SK-N-SH (cell line): Measurements from ENCODE around the gene FXYD2. TPM values are rescaled to one million over a fixed set of nuclear protein-coding genes. Genes with fewer than 3 reads are reported as not detected.

ENCODE experiments used
- CTCF ChIA-PET: fragments of 300-600, 350-600 bp; formaldehyde crosslinking; extraction: SDS; loops from one replicate; lab custom pipeline; 2021; lab: Yijun Ruan, JAX
- POLR2A ChIA-PET: fragments of 350-600 bp; sonication (Branson Sonifier 250); formaldehyde crosslinking; extraction: SDS; loops from one replicate; lab custom pipeline; 2020; ENCODE audit warnings: antibody characterized with exemption, inconsistent platforms; lab: Yijun Ruan, JAX
- DNase-seq: peaks from one replicate; pipeline ENCODE4 v3.0.0; 2012
- H2AFZ ChIP-seq: fragments of 200-600 bp; sonication (generic); 2 replicates; pipeline ENCODE4 v1.8.1; 2016; ENCODE audit warnings: antibody characterized with exemption, mild to moderate bottlenecking, low read depth
- H3F3A ChIP-seq: fragments of 200-600 bp; sonication (generic); replicated peaks from 2 replicates; pipeline ENCODE3; 2016; ENCODE audit warnings: antibody characterized with exemption, mild to moderate bottlenecking; ENCODE audit not compliant: insufficient read depth
- H3K27ac ChIP-seq, 2 experiments: fragments of 200-500 bp in 1 of 2; fragments of 200-600 bp in 1 of 2; sonication (Bioruptor generic) in 1 of 2; sonication (generic), shearing (Covaris generic) in 1 of 2; 2 replicates each; pipeline versions ENCODE4 v1.5.1 to v1.6.1; 2014 to 2016; ENCODE audit warnings: low read depth in 2 of 2, inconsistent platforms in 1 of 2, low read length in 1 of 2, mild to moderate bottlenecking in 1 of 2, mixed read lengths in 1 of 2
- H3K27me3 ChIP-seq: fragments of 200-600 bp; sonication (generic), shearing (Covaris generic); 2 replicates; pipeline ENCODE4 v1.6.1; 2016; ENCODE audit warnings: mixed run types; ENCODE audit not compliant: insufficient read depth
- H3K36me3 ChIP-seq, 2 experiments: fragments of 200-500 bp in 1 of 2; fragments of 200-600 bp in 1 of 2; sonication (Bioruptor generic) in 1 of 2; sonication (generic) in 1 of 2; replicated peaks in 1 of 2; 2 replicates each; pipeline versions ENCODE3 to v1.5.1; 2014 to 2016; ENCODE audit warnings: low read length in 1 of 2, mild to moderate bottlenecking in 1 of 2; ENCODE audit not compliant: insufficient read depth in 2 of 2, control insufficient read depth in 1 of 2
- H3K4me1 ChIP-seq, 2 experiments: fragments of 200-500 bp in 1 of 2; fragments of 200-600 bp in 1 of 2; sonication (Bioruptor generic) in 1 of 2; sonication (generic), shearing (Covaris generic) in 1 of 2; 2 replicates each; pipeline versions ENCODE4 v1.5.1 to v1.6.1; 2014 to 2016; ENCODE audit warnings: low read depth in 1 of 2, low read length in 1 of 2, mixed run types in 1 of 2; ENCODE audit not compliant: insufficient read depth in 2 of 2, control insufficient read depth in 1 of 2
- H3K4me2 ChIP-seq: fragments of 200-600 bp; sonication (generic), shearing (Covaris generic); 2 replicates; pipeline ENCODE4 v1.6.1; 2017; ENCODE audit warnings: mixed run types
- H3K4me3 ChIP-seq, 2 experiments: fragments of 200-500 bp in 1 of 2; fragments of 200-600 bp in 1 of 2; sonication (Bioruptor generic) in 1 of 2; sonication (generic), shearing (Covaris generic) in 1 of 2; 2 replicates each; pipeline versions ENCODE4 v1.5.1 to v1.8.1; 2014 to 2016; ENCODE audit warnings: low read depth in 2 of 2, inconsistent platforms in 1 of 2, low read length in 1 of 2, mild to moderate bottlenecking in 1 of 2, mixed read lengths in 1 of 2, moderate library complexity in 1 of 2
- H3K79me2 ChIP-seq: fragments of 200-600 bp; sonication (generic); 2 replicates; pipeline ENCODE4 v1.8.1; 2017; ENCODE audit warnings: mild to moderate bottlenecking; ENCODE audit not compliant: insufficient read depth
- H3K9ac ChIP-seq: fragments of 200-600 bp; sonication (generic); 2 replicates; pipeline ENCODE4 v1.6.1; 2017; ENCODE audit warnings: mixed run types
- H3K9me2 ChIP-seq: fragments of 200-600 bp; sonication (generic); 2 replicates; pipeline ENCODE4 v1.6.1; 2017; ENCODE audit warnings: mixed run types
- H3K9me3 ChIP-seq: fragments of 200-600 bp; sonication (generic); 2 replicates; pipeline ENCODE4 v1.6.1; 2017; ENCODE audit warnings: mixed run types, mild to moderate bottlenecking, moderate library complexity
- H4K20me1 ChIP-seq: fragments of 200-600 bp; sonication (generic); 2 replicates; pipeline ENCODE4 v1.6.1; 2017; ENCODE audit warnings: mild to moderate bottlenecking, mixed run types; ENCODE audit not compliant: insufficient read depth
- CHD2 ChIP-seq: fragments of 150-350 bp; IDR thresholded peaks from 2 replicates; pipeline ENCODE4 v1.6.1; 2018; ENCODE audit warnings: low read length; ENCODE audit not compliant: partially characterized antibody
- ELF1 ChIP-seq: IDR thresholded peaks from 2 replicates; pipeline ENCODE4 v1.4.0; 2012
- EZH2phosphoT487 ChIP-seq: fragments of 200-600 bp; sonication (generic); IDR thresholded peaks from 2 replicates; pipeline ENCODE4 v1.6.1; 2017; ENCODE audit warnings: low read depth, mixed run types, mild to moderate bottlenecking, antibody characterized with exemption, moderate library complexity, borderline replicate concordance
- FOSL2 ChIP-seq: IDR thresholded peaks from 2 replicates; pipeline ENCODE4 v1.4.0; 2012; ENCODE audit warnings: low read depth, mild to moderate bottlenecking, moderate library complexity, borderline replicate concordance
- FOXM1 ChIP-seq: IDR thresholded peaks from 2 replicates; pipeline ENCODE4 v1.4.0; 2012; ENCODE audit warnings: low read depth, mild to moderate bottlenecking
- GABPA ChIP-seq: IDR thresholded peaks from 2 replicates; pipeline ENCODE4 v1.4.0; 2012; ENCODE audit warnings: low read depth, mild to moderate bottlenecking
- MEF2A ChIP-seq: IDR thresholded peaks from 2 replicates; pipeline ENCODE4 v1.4.0; 2012; ENCODE audit warnings: low read depth, borderline replicate concordance
- MXI1 ChIP-seq: IDR thresholded peaks from 2 replicates; pipeline ENCODE4 v1.6.1; 2012; ENCODE audit warnings: mild to moderate bottlenecking, low read depth, low read length, improper control_type of control experiment
- NFIC ChIP-seq: IDR thresholded peaks from 2 replicates; pipeline ENCODE4 v1.4.0; 2012; ENCODE audit warnings: borderline replicate concordance
- POLR2AphosphoS5 ChIP-seq: IDR thresholded peaks from 2 replicates; pipeline ENCODE4 v1.6.1; 2012; ENCODE audit warnings: low read depth, low read length
- RAD21 ChIP-seq: IDR thresholded peaks from 2 replicates; pipeline ENCODE4 v1.6.1; 2012; ENCODE audit warnings: mild to moderate bottlenecking, low read length
- RFX5 ChIP-seq: IDR thresholded peaks from 2 replicates; pipeline ENCODE4 v1.6.1; 2012; ENCODE audit warnings: mild to moderate bottlenecking, improper control_type of control experiment, low read length
- RXRA ChIP-seq: IDR thresholded peaks from 2 replicates; pipeline ENCODE4 v1.4.0; 2012; ENCODE audit warnings: low read depth, mild to moderate bottlenecking, borderline replicate concordance
- SMC3 ChIP-seq: IDR thresholded peaks from 2 replicates; pipeline ENCODE4 v1.6.1; 2012; ENCODE audit warnings: low read depth, low read length, improper control_type of control experiment
- TCF12 ChIP-seq: IDR thresholded peaks from 2 replicates; pipeline ENCODE4 v1.4.0; 2012
- TEAD4 ChIP-seq: IDR thresholded peaks from 2 replicates; pipeline ENCODE4 v1.4.0; 2012; ENCODE audit warnings: mild to moderate bottlenecking, borderline replicate concordance; ENCODE audit not compliant: insufficient read depth
- YY1 ChIP-seq: IDR thresholded peaks from 2 replicates; pipeline ENCODE4 v1.4.0; 2012; ENCODE audit warnings: low read depth, mild to moderate bottlenecking
- WGBS: methylation state at CpG from one replicate; pipeline ENCODE4 v1.1.6; 2017; ENCODE audit warnings: low lambda C conversion rate; 5-methylcytosine and 5-hydroxymethylcytosine counted together
- polyA plus RNA-seq, 3 experiments: library from polyadenylated mRNA; depleted of rRNA; stranded (reverse); fragments of >200 nt; gene quantifications; 2 replicates each; pipeline ENCODE4 v1.2.3, GENCODE V29; 2012
- TF ChIP-seq, protein P1 (sequence below): IDR thresholded peaks from 2 replicates; pipeline ENCODE4 v1.4.0; 2012; ENCODE audit warnings: low read depth
- TF ChIP-seq, protein P2 (sequence below): IDR thresholded peaks from 2 replicates; pipeline ENCODE4 v1.6.1; 2012; ENCODE audit warnings: mild to moderate bottlenecking, low read depth, low read length, moderate library complexity
- TF ChIP-seq, protein P3 (sequence below): fragments of 150-350 bp; IDR thresholded peaks from 2 replicates; pipeline ENCODE4 v1.6.1; 2016; ENCODE audit warnings: mild to moderate bottlenecking, low read depth, low read length

The FXYD2 gene
- polyA plus RNA-seq, 1 of the 3 experiments (the other 2 are of a cell fraction) = not detected

- H3K4me2 ChIP-seq = no peak overlapping the region
- no peak overlapping the region for H2AFZ ChIP-seq
- DNase-seq = no peak
- H3K4me3 ChIP-seq = peak overlapping the region in 1 of 2 experiments; percentile 33; a peak in 1 of 4 replicates
- POLR2A ChIA-PET = interaction anchor here (0.6 to 1.9 kb wide), 3 partner anchors 375 to 596 kb away, joined by 3 to 9 read pairs (median 4); no protein-coding TSS in a partner anchor
- no peaks in the 10 kb centered on the region for H3K27me3 ChIP-seq
- WGBS = 60% methylated on average over 8 of the region's 9 CpGs
- no peaks in the 10 kb centered on the region for H3K9me3 ChIP-seq
- no peaks in the 10 kb centered on the region for H4K20me1 ChIP-seq
- no peaks in the 10 kb centered on the region for H3K9me2 ChIP-seq
- CTCF ChIA-PET = interaction anchor here (0.7 to 25.9 kb wide), 67 partner anchors 9 to 491 kb away, joined by 3 to 481 read pairs (median 4); partner anchors contain the start of genes CEP164, FXYD6 and IL10RA
- H3K79me2 ChIP-seq = no peaks in the 10 kb centered on the region
- H3K27ac ChIP-seq = no peak overlapping the region
- H3K9ac ChIP-seq = no peak overlapping the region
- H3K4me1 ChIP-seq = peaks cover 8 to 28% of the 10 kb centered on the region in 2 experiments; a peak in 2 of 4 replicates
- no peaks in the 10 kb centered on the region for H3F3A ChIP-seq
- no peaks in the 10 kb centered on the region for H3K36me3 ChIP-seq
- TF ChIP-seq FOSL2 = no peak
- TF ChIP-seq MEF2A = no peak
- TF ChIP-seq, protein P1, sequence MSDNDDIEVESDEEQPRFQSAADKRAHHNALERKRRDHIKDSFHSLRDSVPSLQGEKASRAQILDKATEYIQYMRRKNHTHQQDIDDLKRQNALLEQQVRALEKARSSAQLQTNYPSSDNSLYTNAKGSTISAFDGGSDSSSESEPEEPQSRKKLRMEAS = 0 out of 2 replicates have a peak, but pooled peaks have one; percentile 2
- no peak for TF ChIP-seq POLR2AphosphoS5
- no peak for TF ChIP-seq GABPA
- TF ChIP-seq TCF12 = no peak
These were observed 6.3 kb downstream of the FXYD2 start for GRCh38 chr11:117818041-117818873.

DNA sequence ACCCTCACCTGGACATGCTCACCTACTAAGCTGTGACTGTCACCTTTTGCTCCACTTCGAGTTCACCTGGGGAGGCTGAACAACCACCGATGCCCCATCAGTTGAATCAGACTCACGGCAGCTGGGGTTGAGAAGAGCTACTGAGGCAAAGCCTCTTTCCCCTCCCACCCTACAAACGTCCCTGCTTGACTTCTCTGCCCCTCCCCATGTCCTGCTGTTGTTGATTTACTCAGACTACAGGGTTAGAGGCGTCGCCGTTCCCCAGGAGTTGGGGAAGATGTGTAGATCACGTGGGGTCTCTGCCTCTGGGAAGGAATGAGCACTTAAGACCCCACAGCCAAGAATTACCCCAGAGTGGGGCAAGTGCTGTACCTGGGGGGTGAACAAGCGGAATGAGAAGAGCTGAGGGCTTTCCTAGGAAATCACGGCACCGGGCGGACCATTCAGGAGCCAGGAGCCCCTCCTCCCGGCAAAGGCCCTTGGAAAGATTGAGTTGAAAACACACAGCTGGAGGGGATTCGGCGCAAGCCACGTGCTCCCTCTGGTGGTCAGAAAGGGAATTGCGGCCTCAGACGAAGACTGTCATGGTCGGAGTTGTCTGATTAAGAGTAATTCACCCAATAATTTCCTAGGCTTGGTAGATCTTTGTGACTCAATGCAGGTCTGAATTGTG is 7.0 kb downstream of the FXYD2 start:
- POLR2A ChIA-PET = interaction anchor here (0.5 to 1.9 kb wide), 4 partner anchors 308 to 595 kb away, joined by 3 to 9 read pairs (median 4); no protein-coding TSS in a partner anchor
- no peak for TF ChIP-seq NFIC
- no peak for TF ChIP-seq YY1
- no peak for TF ChIP-seq GABPA
- TF ChIP-seq MXI1 = no peak
- peak; percentile 95 for TF ChIP-seq SMC3
- TF ChIP-seq EZH2phosphoT487 = no peak
- TF ChIP-seq POLR2AphosphoS5 = no peak
- no peak for TF ChIP-seq RFX5
- no peak for TF ChIP-seq FOSL2
- no peak for TF ChIP-seq CHD2
- no peak for TF ChIP-seq RXRA
- TF ChIP-seq, protein P2, sequence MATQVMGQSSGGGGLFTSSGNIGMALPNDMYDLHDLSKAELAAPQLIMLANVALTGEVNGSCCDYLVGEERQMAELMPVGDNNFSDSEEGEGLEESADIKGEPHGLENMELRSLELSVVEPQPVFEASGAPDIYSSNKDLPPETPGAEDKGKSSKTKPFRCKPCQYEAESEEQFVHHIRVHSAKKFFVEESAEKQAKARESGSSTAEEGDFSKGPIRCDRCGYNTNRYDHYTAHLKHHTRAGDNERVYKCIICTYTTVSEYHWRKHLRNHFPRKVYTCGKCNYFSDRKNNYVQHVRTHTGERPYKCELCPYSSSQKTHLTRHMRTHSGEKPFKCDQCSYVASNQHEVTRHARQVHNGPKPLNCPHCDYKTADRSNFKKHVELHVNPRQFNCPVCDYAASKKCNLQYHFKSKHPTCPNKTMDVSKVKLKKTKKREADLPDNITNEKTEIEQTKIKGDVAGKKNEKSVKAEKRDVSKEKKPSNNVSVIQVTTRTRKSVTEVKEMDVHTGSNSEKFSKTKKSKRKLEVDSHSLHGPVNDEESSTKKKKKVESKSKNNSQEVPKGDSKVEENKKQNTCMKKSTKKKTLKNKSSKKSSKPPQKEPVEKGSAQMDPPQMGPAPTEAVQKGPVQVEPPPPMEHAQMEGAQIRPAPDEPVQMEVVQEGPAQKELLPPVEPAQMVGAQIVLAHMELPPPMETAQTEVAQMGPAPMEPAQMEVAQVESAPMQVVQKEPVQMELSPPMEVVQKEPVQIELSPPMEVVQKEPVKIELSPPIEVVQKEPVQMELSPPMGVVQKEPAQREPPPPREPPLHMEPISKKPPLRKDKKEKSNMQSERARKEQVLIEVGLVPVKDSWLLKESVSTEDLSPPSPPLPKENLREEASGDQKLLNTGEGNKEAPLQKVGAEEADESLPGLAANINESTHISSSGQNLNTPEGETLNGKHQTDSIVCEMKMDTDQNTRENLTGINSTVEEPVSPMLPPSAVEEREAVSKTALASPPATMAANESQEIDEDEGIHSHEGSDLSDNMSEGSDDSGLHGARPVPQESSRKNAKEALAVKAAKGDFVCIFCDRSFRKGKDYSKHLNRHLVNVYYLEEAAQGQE = no peak
- TF ChIP-seq, protein P3, sequence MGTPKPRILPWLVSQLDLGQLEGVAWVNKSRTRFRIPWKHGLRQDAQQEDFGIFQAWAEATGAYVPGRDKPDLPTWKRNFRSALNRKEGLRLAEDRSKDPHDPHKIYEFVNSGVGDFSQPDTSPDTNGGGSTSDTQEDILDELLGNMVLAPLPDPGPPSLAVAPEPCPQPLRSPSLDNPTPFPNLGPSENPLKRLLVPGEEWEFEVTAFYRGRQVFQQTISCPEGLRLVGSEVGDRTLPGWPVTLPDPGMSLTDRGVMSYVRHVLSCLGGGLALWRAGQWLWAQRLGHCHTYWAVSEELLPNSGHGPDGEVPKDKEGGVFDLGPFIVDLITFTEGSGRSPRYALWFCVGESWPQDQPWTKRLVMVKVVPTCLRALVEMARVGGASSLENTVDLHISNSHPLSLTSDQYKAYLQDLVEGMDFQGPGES = no peak
- peak; percentile 92 for TF ChIP-seq RAD21
- no peak for TF ChIP-seq FOXM1
- TF ChIP-seq ELF1 = no peak
- no peak for TF ChIP-seq MEF2A
- no peak for TF ChIP-seq TEAD4
- TF ChIP-seq, protein P1 = 0 out of 2 replicates have a peak, but pooled peaks have one; percentile 9

More for the DNA sequence above, 7.0 kb downstream of the FXYD2 start:
- 29% methylated on average over 19 of the region's 19 CpGs for WGBS
- H3K4me1 ChIP-seq = peaks cover 8 to 28% of the 10 kb centered on the region in 2 experiments; a peak in 2 of 4 replicates
- H3K4me2 ChIP-seq = no peak overlapping the region
- peak overlapping the region; percentile 81 for H2AFZ ChIP-seq
- H3K9ac ChIP-seq = no peak overlapping the region
- peak; percentile 83 for DNase-seq
- H3K9me2 ChIP-seq = no peaks in the 10 kb centered on the region
- no peaks in the 10 kb centered on the region for H3K36me3 ChIP-seq
- no peak overlapping the region for H3K27ac ChIP-seq
- no peaks in the 10 kb centered on the region for H4K20me1 ChIP-seq
- H3K9me3 ChIP-seq = no peaks in the 10 kb centered on the region
- peak overlapping the region in 1 of 2 experiments; percentile 33; a peak in 1 of 4 replicates for H3K4me3 ChIP-seq
- no peaks in the 10 kb centered on the region for H3K27me3 ChIP-seq
- CTCF ChIA-PET = interaction anchor here (0.6 to 25.9 kb wide), 57 partner anchors 10 to 490 kb away, joined by 3 to 481 read pairs (median 4); partner anchors contain the start of genes CEP164 and FXYD6
- H3K79me2 ChIP-seq = no peaks in the 10 kb centered on the region
- H3F3A ChIP-seq = no peaks in the 10 kb centered on the region
